Left lung (tissue), 10 donors: Measurements from ENCODE around the gene ANK2. TPM values are rescaled to one million over a fixed set of nuclear protein-coding genes. Genes with fewer than 3 reads are reported as not detected.

Experiments
- ATAC-seq: fragments of 200-7000 bp; cut with Tn5 transposase; one replicate; pipeline ENCODE4 v1.9.1; 2020; ENCODE audit warnings: moderate library complexity
- DNase-seq, 4 donors: peaks; one replicate each; pipeline ENCODE4 v3.0.0-alpha.2; 2013 to 2020
- H3K27ac ChIP-seq, 2 donors: fragments of 200-600 bp; sonication (generic) in 1 of 2; one replicate each; pipeline versions ENCODE4 v1.5.0 to v1.8.0; 2020 to 2021
- H3K27me3 ChIP-seq, 2 donors: fragments of 200-600 bp; sonication (generic) in 1 of 2; one replicate each; pipeline versions ENCODE4 v1.5.0 to v1.8.0; 2020 to 2021
- H3K36me3 ChIP-seq, 2 donors: fragments of 200-600 bp; sonication (generic) in 1 of 2; one replicate each; pipeline versions ENCODE4 v1.5.0 to v1.8.0; 2020 to 2021
- H3K4me1 ChIP-seq, 2 donors: fragments of 200-600 bp; one replicate each; pipeline ENCODE4 v1.8.0; 2021
- H3K4me3 ChIP-seq, 2 donors: fragments of 200-600 bp; sonication (generic) in 1 of 2; one replicate each; pipeline versions ENCODE4 v1.5.0 to v1.8.0; 2020 to 2021; ENCODE audit warnings: mild to moderate bottlenecking in 1 of 2
- H3K9me3 ChIP-seq, 2 donors: fragments of 200-600 bp; sonication (generic) in 1 of 2; one replicate each; pipeline versions ENCODE4 v1.5.0 to v1.8.0; 2020 to 2021
- intact Hi-C, 2 donors: fragments of 100-400 bp; cut with DNase I; formaldehyde crosslinking; loops; one replicate each; pipeline versions ENCODE4 v1.11.2 to v1.14.2; 2022
- polyA plus RNA-seq, 6 donors: library from polyadenylated mRNA; unstranded; fragments of 120-200 nt; gene quantifications; one replicate each; pipeline ENCODE4 v1.2.1, GENCODE V29; 2013; ENCODE audit not compliant: insufficient read length in 6 of 6
- total RNA-seq, 2 donors: library from RNA; stranded (reverse); fragmentation: NEBNext Ultra II Directional; extraction: Animal tissue kit (Norgen Biotek cat#: 25700); gene quantifications; one replicate each; pipeline ENCODE4 v1.2.1, GENCODE V29; 2021
- TF ChIP-seq, protein P1 (sequence below), 2 donors: fragments of 200-600 bp; sonication (generic) in 1 of 2; IDR thresholded peaks; one replicate each; pipeline versions ENCODE4 v1.5.0 to v1.8.0; 2021; ENCODE audit warnings: antibody characterized with exemption in 2 of 2
- donor health status: DM: no; HTN: yes; CAD: no.
- donor health status: DM: no; HTN: no; CAD: no.

ANK2 gene
- total and polyA plus RNA-seq, 8 donors: 18.2 to 33.2 (median 28.8) TPM

- TF ChIP-seq, protein P1, sequence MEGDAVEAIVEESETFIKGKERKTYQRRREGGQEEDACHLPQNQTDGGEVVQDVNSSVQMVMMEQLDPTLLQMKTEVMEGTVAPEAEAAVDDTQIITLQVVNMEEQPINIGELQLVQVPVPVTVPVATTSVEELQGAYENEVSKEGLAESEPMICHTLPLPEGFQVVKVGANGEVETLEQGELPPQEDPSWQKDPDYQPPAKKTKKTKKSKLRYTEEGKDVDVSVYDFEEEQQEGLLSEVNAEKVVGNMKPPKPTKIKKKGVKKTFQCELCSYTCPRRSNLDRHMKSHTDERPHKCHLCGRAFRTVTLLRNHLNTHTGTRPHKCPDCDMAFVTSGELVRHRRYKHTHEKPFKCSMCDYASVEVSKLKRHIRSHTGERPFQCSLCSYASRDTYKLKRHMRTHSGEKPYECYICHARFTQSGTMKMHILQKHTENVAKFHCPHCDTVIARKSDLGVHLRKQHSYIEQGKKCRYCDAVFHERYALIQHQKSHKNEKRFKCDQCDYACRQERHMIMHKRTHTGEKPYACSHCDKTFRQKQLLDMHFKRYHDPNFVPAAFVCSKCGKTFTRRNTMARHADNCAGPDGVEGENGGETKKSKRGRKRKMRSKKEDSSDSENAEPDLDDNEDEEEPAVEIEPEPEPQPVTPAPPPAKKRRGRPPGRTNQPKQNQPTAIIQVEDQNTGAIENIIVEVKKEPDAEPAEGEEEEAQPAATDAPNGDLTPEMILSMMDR (IDR thresholded peaks at IDR 0.05): no peak
- H3K36me3 ChIP-seq: no peaks in the 10 kb centered on the region
- DNase-seq (no peak), ATAC-seq (no peak)
- H3K4me3 ChIP-seq: no peak overlapping the region
- intact Hi-C loops: no loop called here
- H3K27me3 ChIP-seq: no peaks in the 10 kb centered on the region
- no peaks in the 10 kb centered on the region for H3K4me1 ChIP-seq
- H3K9me3 ChIP-seq: no peaks in the 10 kb centered on the region
- no peak overlapping the region for H3K27ac ChIP-seq
These were observed 263.1 kb downstream of the ANK2 start for GRCh38 chr4:113312529-113312928.

DNA sequence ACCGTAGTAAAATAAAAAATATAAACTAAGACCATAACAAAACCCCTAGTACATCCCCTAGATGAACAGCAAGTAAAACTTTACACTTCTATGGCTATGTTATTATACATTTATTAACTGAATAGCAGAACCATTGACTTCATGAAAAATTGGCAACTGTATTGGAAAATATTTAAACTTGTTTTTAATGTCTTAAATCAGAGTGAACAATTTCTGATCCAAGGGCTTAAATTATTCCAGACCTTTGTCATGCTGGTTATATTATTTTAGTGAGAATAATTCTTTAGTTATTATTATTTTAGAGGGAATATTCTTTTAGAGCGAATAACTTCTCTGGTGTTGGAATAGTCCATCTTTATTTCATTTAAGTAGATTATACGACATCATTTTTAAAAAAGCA, 265.0 kb downstream of the ANK2 start:
- no peaks in the 10 kb centered on the region for H3K27me3 ChIP-seq
- DNase-seq: no peak
- TF ChIP-seq, protein P1 (IDR thresholded peaks at IDR 0.05): no peak
- H3K4me1 ChIP-seq: no peaks in the 10 kb centered on the region
- no peak for ATAC-seq
- intact Hi-C loops: no loop called here
- no peaks in the 10 kb centered on the region for H3K36me3 ChIP-seq
- no peaks in the 10 kb centered on the region for H3K9me3 ChIP-seq
- no peak overlapping the region for H3K27ac ChIP-seq
- H3K4me3 ChIP-seq: no peak overlapping the region

- Histone ChIP-seq H3K27ac (no peak overlapping the region), H3K27me3 (no peaks in the 10 kb centered on the region), H3K36me3 (no peaks in the 10 kb centered on the region), H3K9me3 (no peaks in the 10 kb centered on the region), H3K4me3 (no peak overlapping the region), H3K4me1 (no peaks in the 10 kb centered on the region)
- no peak for DNase-seq
- TF ChIP-seq, protein P1 (IDR thresholded peaks at IDR 0.05): no peak
- ATAC-seq: no peak
- intact Hi-C loops: no loop called here
These were observed 267.4 kb downstream of the ANK2 start for GRCh38 chr4:113316879-113317278.

GRCh38 chr4:113317523-113317922, 268.1 kb downstream of the ANK2 start:
- Histone ChIP-seq H3K27ac (no peak overlapping the region), H3K36me3 (no peaks in the 10 kb centered on the region), H3K9me3 (no peaks in the 10 kb centered on the region), H3K4me1 (no peaks in the 10 kb centered on the region), H3K27me3 (no peaks in the 10 kb centered on the region), H3K4me3 (no peak overlapping the region)
- ATAC-seq: no peak
- intact Hi-C loops: no loop called here
- DNase-seq: no peak
- TF ChIP-seq, protein P1 (IDR thresholded peaks at IDR 0.05): no peak

GRCh38 chr4:113322736-113323135, 273.3 kb downstream of the ANK2 start:
- H3K9me3 ChIP-seq: no peaks in the 10 kb centered on the region
- DNase-seq (no peak), ATAC-seq (no peak)
- H3K27ac ChIP-seq: no peak overlapping the region
- intact Hi-C loops: no loop called here
- no peaks in the 10 kb centered on the region for H3K27me3 ChIP-seq
- no peaks in the 10 kb centered on the region for H3K36me3 ChIP-seq
- no peak overlapping the region for H3K4me3 ChIP-seq
- TF ChIP-seq, protein P1 (IDR thresholded peaks at IDR 0.05): no peak
- no peaks in the 10 kb centered on the region for H3K4me1 ChIP-seq
